Keratinocyte (primary cell): ENCODE data around the gene OLFML2B.

Source experiments
- EZH2 ChIP-seq: IDR thresholded peaks from one replicate; pipeline ENCODE4 v1.6.1; 2012; ENCODE audit warnings: inconsistent platforms, mild to moderate bottlenecking, low read length, moderate library complexity
- TF ChIP-seq, protein P1 (sequence below), 3 experiments: IDR thresholded peaks in 1 of 3; conservative IDR thresholded peaks in 1 of 3; optimal IDR thresholded peaks in 1 of 3; 2 replicates in 2 of 3; 3 replicates in 1 of 3; pipeline versions ENCODE3 to v1.5.1; 2011; ENCODE audit warnings: low read length in 3 of 3, mild to moderate bottlenecking in 3 of 3, moderate library complexity in 2 of 3, control low read depth in 1 of 3, inconsistent platforms in 1 of 3; ENCODE audit not compliant: insufficient read depth in 2 of 3; ENCODE audit errors: extremely low read depth in 1 of 3

DNA sequence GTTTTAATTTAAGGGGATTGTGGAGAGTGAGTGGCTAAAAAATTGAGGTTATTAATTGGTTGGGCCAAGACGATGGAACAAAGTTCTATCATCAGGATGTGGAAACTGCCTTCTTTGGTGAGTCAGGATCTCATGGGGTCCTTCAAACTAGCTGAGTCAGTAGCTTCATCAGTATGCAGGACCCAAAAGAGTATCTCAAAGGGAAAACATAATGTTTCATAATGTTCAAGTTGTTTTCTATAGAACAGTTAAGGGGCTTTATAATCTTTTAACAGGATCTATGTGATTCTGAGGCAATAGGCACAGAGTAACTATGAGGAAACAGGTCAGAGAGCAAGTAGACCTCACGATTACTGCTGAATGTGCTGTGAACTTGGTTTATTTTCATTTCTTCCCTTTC lies 3.2 kb upstream of the OLFML2B start:
- TF ChIP-seq, protein P1, sequence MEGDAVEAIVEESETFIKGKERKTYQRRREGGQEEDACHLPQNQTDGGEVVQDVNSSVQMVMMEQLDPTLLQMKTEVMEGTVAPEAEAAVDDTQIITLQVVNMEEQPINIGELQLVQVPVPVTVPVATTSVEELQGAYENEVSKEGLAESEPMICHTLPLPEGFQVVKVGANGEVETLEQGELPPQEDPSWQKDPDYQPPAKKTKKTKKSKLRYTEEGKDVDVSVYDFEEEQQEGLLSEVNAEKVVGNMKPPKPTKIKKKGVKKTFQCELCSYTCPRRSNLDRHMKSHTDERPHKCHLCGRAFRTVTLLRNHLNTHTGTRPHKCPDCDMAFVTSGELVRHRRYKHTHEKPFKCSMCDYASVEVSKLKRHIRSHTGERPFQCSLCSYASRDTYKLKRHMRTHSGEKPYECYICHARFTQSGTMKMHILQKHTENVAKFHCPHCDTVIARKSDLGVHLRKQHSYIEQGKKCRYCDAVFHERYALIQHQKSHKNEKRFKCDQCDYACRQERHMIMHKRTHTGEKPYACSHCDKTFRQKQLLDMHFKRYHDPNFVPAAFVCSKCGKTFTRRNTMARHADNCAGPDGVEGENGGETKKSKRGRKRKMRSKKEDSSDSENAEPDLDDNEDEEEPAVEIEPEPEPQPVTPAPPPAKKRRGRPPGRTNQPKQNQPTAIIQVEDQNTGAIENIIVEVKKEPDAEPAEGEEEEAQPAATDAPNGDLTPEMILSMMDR (optimal IDR thresholded peaks at IDR 0.05 in 1 of 3, IDR thresholded peaks at IDR 0.05 in 1 of 3, conservative IDR thresholded peaks at IDR 0.05 in 1 of 3; ENCODE audit: extremely low read depth in 1 of 3, insufficient read depth in 2 of 3, low read length in 3 of 3) = no peak
- no peak for TF ChIP-seq EZH2
